Activated CD4-positive, alpha-beta T cell treated with anti-CD3 and anti-CD28 coated beads, Interleukin-2, amount 10 ng/mL, durations not matched to agents 24 days and 14 days (primary cell): ENCODE data around the gene GLUL. TPM values are rescaled to one million over a fixed set of nuclear protein-coding genes. Genes with fewer than 3 reads are reported as not detected.

Experiments used
- DNase-seq: peaks from one replicate; pipeline ENCODE4 v3.0.0; 2022
- H3K27ac Mint-ChIP-seq: one replicate; pipeline ENCODE4 v1.8.0; 2022; ENCODE audit warnings: mild to moderate bottlenecking, mixed read lengths
- H3K27me3 Mint-ChIP-seq: one replicate; pipeline ENCODE4 v1.8.0; 2022; ENCODE audit warnings: mixed read lengths
- H3K36me3 Mint-ChIP-seq: one replicate; pipeline ENCODE4 v1.8.0; 2022; ENCODE audit warnings: low read depth, mild to moderate bottlenecking, mixed read lengths
- H3K4me1 Mint-ChIP-seq: one replicate; pipeline ENCODE4 v1.8.0; 2021; ENCODE audit warnings: mixed read lengths
- H3K4me3 Mint-ChIP-seq: one replicate; pipeline ENCODE4 v1.8.0; 2022; ENCODE audit warnings: mild to moderate bottlenecking, moderate library complexity, mixed read lengths
- H3K9me3 Mint-ChIP-seq: one replicate; pipeline ENCODE4 v1.8.0; 2021; ENCODE audit warnings: mixed read lengths
- intact Hi-C: fragments of 100-400 bp; cut with micrococcal nuclease; formaldehyde crosslinking; loops from one replicate; pipeline ENCODE4 v1.15.1; 2023
- total RNA-seq: library from RNA; stranded (reverse); gene quantifications from 2 replicates; pipeline ENCODE4 v1.2.3, GENCODE V29; 2022

The GLUL gene
- total RNA-seq, 1 donor from 2014 or later = 78.1 TPM

- peaks cover 10% of the 10 kb centered on the region for H3K9me3 Mint-ChIP-seq
These were observed 16.1 kb upstream of the GLUL start for GRCh38 chr1:182407724-182408123.

GRCh38 chr1:182406012-182406411 is 14.4 kb upstream of the GLUL start:
- peaks cover 10% of the 10 kb centered on the region for H3K9me3 Mint-ChIP-seq
- DNase-seq = no peak
- H3K4me1 Mint-ChIP-seq = no peaks in the 10 kb centered on the region
- no peak overlapping the region for H3K27ac Mint-ChIP-seq
- intact Hi-C loops = no loop called here
- peaks cover 43% of the 10 kb centered on the region for H3K27me3 Mint-ChIP-seq
- H3K4me3 Mint-ChIP-seq = no peak overlapping the region
- H3K36me3 Mint-ChIP-seq = no peaks in the 10 kb centered on the region

More at GRCh38 chr1:182407724-182408123, 16.1 kb upstream of the GLUL start:
- intact Hi-C loops = no loop called here
- Mint-ChIP-seq H3K36me3 (no peaks in the 10 kb centered on the region), H3K4me3 (no peak overlapping the region), H3K27me3 (peaks cover 44% of the 10 kb centered on the region), H3K4me1 (no peaks in the 10 kb centered on the region), H3K27ac (no peak overlapping the region)
- DNase-seq = no peak

GRCh38 chr1:182405578-182405977 is 14.0 kb upstream of the GLUL start:
- Mint-ChIP-seq H3K4me3 (no peak overlapping the region), H3K36me3 (no peaks in the 10 kb centered on the region), H3K27ac (no peak overlapping the region), H3K27me3 (peaks cover 43% of the 10 kb centered on the region), H3K9me3 (peaks cover 10% of the 10 kb centered on the region), H3K4me1 (no peaks in the 10 kb centered on the region)
- intact Hi-C loops = no loop called here
- no peak for DNase-seq

- Mint-ChIP-seq H3K4me3 (no peak overlapping the region), H3K36me3 (no peaks in the 10 kb centered on the region), H3K9me3 (peaks cover 10% of the 10 kb centered on the region), H3K27ac (no peak overlapping the region), H3K4me1 (no peaks in the 10 kb centered on the region), H3K27me3 (peaks cover 43% of the 10 kb centered on the region)
- DNase-seq = no peak
- intact Hi-C loops = no loop called here
These were observed 13.2 kb upstream of the GLUL start for GRCh38 chr1:182404781-182405180.

GRCh38 chr1:182400567-182400966 is 9.0 kb upstream of the GLUL start, which contains the start of gene TEDDM1:
Gene TEDDM1 (minus strand): TSS chr1:182400667. CDS start chr1:182400485, 182 bp downstream.
- Mint-ChIP-seq H3K27ac (no peak within 1 kb of the TSS), H3K4me3 (no peak within 1 kb of the TSS), H3K9me3 (peaks cover 8% of the 10 kb centered on the region), H3K36me3 (no peaks in the 10 kb centered on the region), H3K27me3 (peaks cover 35% of the 10 kb centered on the region), H3K4me1 (peaks cover 8% of the 10 kb centered on the region)
- no peak for DNase-seq
- intact Hi-C loops = no loop called here

- no peak overlapping the region for H3K27ac Mint-ChIP-seq
- peaks cover 12% of the 10 kb centered on the region for H3K4me1 Mint-ChIP-seq
- no peak overlapping the region for H3K4me3 Mint-ChIP-seq
- intact Hi-C loops = loop anchor here (10.0 kb wide), 2 partner anchors 913 to 1003 kb away; partner anchors contain the start of gene CACNA1E
- no peaks in the 10 kb centered on the region for H3K36me3 Mint-ChIP-seq
- H3K9me3 Mint-ChIP-seq = no peaks in the 10 kb centered on the region
- peaks cover 22% of the 10 kb centered on the region for H3K27me3 Mint-ChIP-seq
- DNase-seq = no peak
These were observed 6.2 kb upstream of the GLUL start for GRCh38 chr1:182397653-182398393.

- no peak for DNase-seq
- no peaks in the 10 kb centered on the region for H3K9me3 Mint-ChIP-seq
- no peak overlapping the region for H3K27ac Mint-ChIP-seq
- peaks cover 23% of the 10 kb centered on the region for H3K27me3 Mint-ChIP-seq
- intact Hi-C loops = loop anchor here (1.0 to 10.0 kb wide), 4 partner anchors 253 to 1001 kb away; partner anchors contain the start of gene CACNA1E
- H3K36me3 Mint-ChIP-seq = peaks cover 4% of the 10 kb centered on the region
- H3K4me3 Mint-ChIP-seq = no peak overlapping the region
- H3K4me1 Mint-ChIP-seq = peaks cover 18% of the 10 kb centered on the region
These were observed 4.3 kb upstream of the GLUL start for GRCh38 chr1:182395906-182396305.

GRCh38 chr1:182394055-182394775 is 2.6 kb upstream of the GLUL start:
- Mint-ChIP-seq H3K4me3 (no peak overlapping the region), H3K9me3 (no peaks in the 10 kb centered on the region), H3K27ac (no peak overlapping the region), H3K36me3 (peaks cover 13% of the 10 kb centered on the region), H3K4me1 (peaks cover 31% of the 10 kb centered on the region), H3K27me3 (peaks cover 26% of the 10 kb centered on the region)
- no peak for DNase-seq
- intact Hi-C loops = loop anchor here (5.0 to 10.0 kb wide), 4 partner anchors 92 to 1078 kb away; partner anchors contain the start of genes CACNA1E and SMG7

GRCh38 chr1:182392050-182393028 is 749 bp upstream of the GLUL start:
- peaks cover 42% of the 10 kb centered on the region for H3K4me1 Mint-ChIP-seq
- H3K9me3 Mint-ChIP-seq = no peaks in the 10 kb centered on the region
- H3K27ac Mint-ChIP-seq = peak overlapping the region; percentile 79
- H3K36me3 Mint-ChIP-seq = peaks cover 27% of the 10 kb centered on the region
- intact Hi-C loops = loop anchor here (5.0 to 10.0 kb wide), 4 partner anchors 90 to 1080 kb away; partner anchors contain the start of genes CACNA1E and SMG7
- H3K27me3 Mint-ChIP-seq = peaks cover 22% of the 10 kb centered on the region
- H3K4me3 Mint-ChIP-seq = peak overlapping the region; percentile 96
- DNase-seq = peak; percentile 77

- peak overlapping the region; percentile 96 for H3K4me3 Mint-ChIP-seq
- peaks cover 15% of the 10 kb centered on the region for H3K27me3 Mint-ChIP-seq
- intact Hi-C loops = loop anchor here (1.0 to 10.0 kb wide), 7 partner anchors 89 to 1081 kb away; partner anchors contain the start of genes CACNA1E, DHX9 and SMG7
- H3K36me3 Mint-ChIP-seq = peaks cover 41% of the 10 kb centered on the region
- no peaks in the 10 kb centered on the region for H3K9me3 Mint-ChIP-seq
- DNase-seq = no peak
- peak overlapping the region; percentile 93 for H3K27ac Mint-ChIP-seq
- peaks cover 37% of the 10 kb centered on the region for H3K4me1 Mint-ChIP-seq
These were observed 595 bp downstream of the GLUL start for GRCh38 chr1:182391028-182391361.

GRCh38 chr1:182389619-182390047 is 2.0 kb downstream of the GLUL start:
- intact Hi-C loops = loop anchor here (2.0 to 10.0 kb wide), 6 partner anchors 87 to 1083 kb away; partner anchors contain the start of genes CACNA1E and SMG7
- H3K9me3 Mint-ChIP-seq = no peaks in the 10 kb centered on the region
- H3K27me3 Mint-ChIP-seq = peaks cover 11% of the 10 kb centered on the region
- peak overlapping the region; percentile 96 for H3K4me3 Mint-ChIP-seq
- H3K27ac Mint-ChIP-seq = peak overlapping the region; percentile 82
- peak; percentile 66 for DNase-seq
- peaks cover 39% of the 10 kb centered on the region for H3K4me1 Mint-ChIP-seq
- H3K36me3 Mint-ChIP-seq = peaks cover 52% of the 10 kb centered on the region

GRCh38 chr1:182388392-182389134 is 3.0 kb downstream of the GLUL start:
- Mint-ChIP-seq H3K4me1 (peaks cover 36% of the 10 kb centered on the region), H3K9me3 (no peaks in the 10 kb centered on the region), H3K27ac (peak overlapping the region; percentile 29), H3K27me3 (peaks cover 5% of the 10 kb centered on the region), H3K36me3 (peaks cover 62% of the 10 kb centered on the region), H3K4me3 (peak overlapping the region; percentile 96)
- intact Hi-C loops = loop anchor here (2.0 kb wide), 1 partner anchor 304 kb away; no protein-coding TSS in a partner anchor
- no peak for DNase-seq
